Fibroblast of lung (primary cell): Measurements from ENCODE around the gene F13A1.

Source experiments
- CTCF ChIP-seq, 2 donors: IDR thresholded peaks in 1 of 2; conservative IDR thresholded peaks in 1 of 2; 1 replicate in 1 of 2; 2 replicates in 1 of 2; pipeline ENCODE4 v1.5.1; 2011 to 2012; ENCODE audit warnings: low read length in 2 of 2, control low read depth in 1 of 2, inconsistent platforms in 1 of 2, low read depth in 1 of 2, mild to moderate bottlenecking in 1 of 2
- EZH2 ChIP-seq: IDR thresholded peaks from 2 replicates; pipeline ENCODE4 v1.5.1; 2012; ENCODE audit warnings: low read length, control low read depth, mild to moderate bottlenecking; ENCODE audit errors: missing control alignments

- TF ChIP-seq EZH2 = no peak
- TF ChIP-seq CTCF (conservative IDR thresholded peaks at IDR 0.05 in 1 of 2, IDR thresholded peaks at IDR 0.05 in 1 of 2; ENCODE audit: low read depth in 1 of 2, low read length in 2 of 2) = no peak
Measured at GRCh38 chr6:6352772-6353171, 32.3 kb upstream of the F13A1 start.
